Breast epithelium (tissue), 4 donors: ENCODE data around the gene CHRNB2. TPM values are rescaled to one million over a fixed set of nuclear protein-coding genes. Genes with fewer than 3 reads are reported as not detected.
"Not testable (repeated sequence)": the region's sequence is repeated elsewhere in the genome, so short reads cannot be mapped to it uniquely, and the experiment has no call there.

Experiments used
- DNase-seq, 2 donors: peaks; one replicate each; pipeline ENCODE4 v3.0.0-alpha.2; 2019; ENCODE audit warnings: low spot score in 2 of 2
- H3K27ac ChIP-seq, 2 donors: fragments of 200-600 bp; sonication (generic) in 1 of 2; one replicate each; pipeline ENCODE4 v1.5.1; 2016 to 2019; ENCODE audit warnings: mild to moderate bottlenecking in 1 of 2
- H3K27me3 ChIP-seq, 2 donors: fragments of 200-600 bp; sonication (generic) in 1 of 2; one replicate each; pipeline versions ENCODE4 v1.5.1 to v1.6.0; 2017 to 2019; ENCODE audit warnings: control low read depth in 1 of 2, mild to moderate bottlenecking in 1 of 2
- H3K36me3 ChIP-seq: fragments of 200-600 bp; one replicate; pipeline ENCODE4 v1.5.1; 2019
- H3K4me1 ChIP-seq, 2 donors: fragments of 200-600 bp; sonication (generic); one replicate each; pipeline ENCODE4 v1.5.1; 2016 to 2019; ENCODE audit warnings: control low read depth in 1 of 2
- H3K4me3 ChIP-seq, 3 donors: fragments of 200-600 bp; sonication (generic); 1 replicate in 2 of 3; 2 replicates in 1 of 3; pipeline ENCODE4 v1.5.1; 2016 to 2019; ENCODE audit warnings: mild to moderate bottlenecking in 3 of 3, moderate library complexity in 2 of 3
- H3K9me3 ChIP-seq, 2 donors: fragments of 200-600 bp; sonication (generic) in 1 of 2; one replicate each; pipeline ENCODE4 v1.5.1; 2016 to 2019; ENCODE audit warnings: control low read depth in 1 of 2
- CTCF ChIP-seq, 3 donors: fragments of 450-650 bp; IDR thresholded peaks; one replicate each; pipeline ENCODE4 v1.5.1; 2016 to 2017; ENCODE audit warnings: antibody characterized with exemption in 3 of 3, mild to moderate bottlenecking in 3 of 3, moderate library complexity in 3 of 3
- POLR2A ChIP-seq: fragments of 450-650 bp; IDR thresholded peaks from one replicate; pipeline ENCODE4 v1.6.1; 2016; ENCODE audit warnings: antibody characterized with exemption, mild to moderate bottlenecking, moderate library complexity
- POLR2AphosphoS5 ChIP-seq, 3 donors: sonication (generic); formaldehyde crosslinking; IDR thresholded peaks; one replicate each; pipeline ENCODE4 v1.6.1; 2017; ENCODE audit warnings: antibody characterized with exemption in 3 of 3
- intact Hi-C: fragments of 100-400 bp; cut with DNase I; formaldehyde crosslinking; loops from one replicate; pipeline ENCODE4 v1.15.1; 2023; ENCODE audit warnings: low total_unique reads
- total RNA-seq, 3 donors: library from RNA; depleted of rRNA; stranded (reverse); fragments of >200 nt; gene quantifications; one replicate each; pipeline ENCODE4 v1.1.0, GENCODE V29; 2016

CHRNB2 gene
- total RNA-seq, 3 donors from 2014 or later: 0.16 to 1.3 (median 0.73) TPM

- no peak overlapping the region for H3K4me3 ChIP-seq
- intact Hi-C loops: no loop called here
- TF ChIP-seq CTCF (IDR thresholded peaks at IDR 0.05) (no peak), POLR2A (no peak), POLR2AphosphoS5 (IDR thresholded peaks at IDR 0.05) (no peak)
Measured at GRCh38 chr1:154527192-154527591, 40.4 kb upstream of the CHRNB2 start.

DNA sequence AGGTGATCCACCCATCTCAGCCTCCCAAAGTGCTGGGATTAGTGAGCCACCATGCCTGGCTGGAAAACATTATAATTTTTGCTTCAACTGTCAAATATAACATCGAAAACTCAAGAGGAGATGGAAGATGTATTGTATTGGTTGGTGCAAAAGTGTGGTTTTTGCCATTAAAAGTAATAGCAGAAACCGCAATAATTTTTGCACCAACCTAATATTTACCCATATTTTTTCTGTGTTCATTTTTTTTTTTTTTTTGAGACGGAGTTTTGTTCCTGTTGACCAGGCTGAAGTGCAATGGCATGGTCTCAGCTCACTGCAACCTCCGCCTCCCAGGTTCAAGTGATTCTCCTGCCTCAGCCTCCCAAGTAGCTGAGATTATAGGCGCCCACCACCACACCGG is 38.3 kb upstream of the CHRNB2 start:
- Histone ChIP-seq H3K27me3 (no peaks in the 10 kb centered on the region), H3K9me3 (no peaks in the 10 kb centered on the region), H3K4me3 (no peak overlapping the region), H3K36me3 (no peaks in the 10 kb centered on the region), H3K27ac (no peak overlapping the region), H3K4me1 (no peaks in the 10 kb centered on the region)
- DNase-seq: no peak
- intact Hi-C loops: no loop called here
- TF ChIP-seq POLR2AphosphoS5 (IDR thresholded peaks at IDR 0.05) (no peak), CTCF (IDR thresholded peaks at IDR 0.05) (no peak)

More at GRCh38 chr1:154527192-154527591, 40.4 kb upstream of the CHRNB2 start:
- H3K36me3 ChIP-seq: no peaks in the 10 kb centered on the region
- no peaks in the 10 kb centered on the region for H3K4me1 ChIP-seq
- no peak overlapping the region for H3K27ac ChIP-seq
- DNase-seq: no peak
- H3K9me3 ChIP-seq: no peaks in the 10 kb centered on the region
- H3K27me3 ChIP-seq: no peaks in the 10 kb centered on the region

DNA sequence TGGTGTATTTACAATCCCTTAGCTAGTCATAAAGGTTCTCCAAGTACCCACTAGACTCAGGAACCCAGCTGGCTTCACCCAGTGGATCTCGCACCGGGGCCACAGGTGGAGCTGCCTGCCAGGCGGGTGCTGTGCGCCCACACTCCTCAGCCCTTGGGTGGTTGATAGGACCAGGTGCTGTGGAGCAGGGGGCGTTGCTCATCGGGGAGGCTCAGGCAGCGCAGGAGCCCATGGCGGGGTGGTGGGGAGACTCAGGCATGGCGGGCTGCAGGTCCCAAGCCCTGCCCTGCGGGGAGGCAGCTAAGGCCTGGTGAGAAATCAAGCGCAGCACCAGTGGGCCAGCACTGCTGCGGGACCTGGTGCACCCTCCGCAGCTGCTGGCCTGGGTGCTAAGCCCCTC is 35.6 kb upstream of the CHRNB2 start:
- H3K4me1 ChIP-seq, H3K27me3 ChIP-seq, H3K36me3 ChIP-seq, intact Hi-C loops, DNase-seq, H3K4me3 ChIP-seq, H3K27ac ChIP-seq, H3K9me3 ChIP-seq: not testable (repeated sequence)

GRCh38 chr1:154533952-154534844 is 33.4 kb upstream of the CHRNB2 start:
- no peaks in the 10 kb centered on the region for H3K9me3 ChIP-seq
- no peaks in the 10 kb centered on the region for H3K27me3 ChIP-seq
- H3K4me1 ChIP-seq: no peaks in the 10 kb centered on the region
- no peak for DNase-seq
- peak in 2 of 3 donors; percentile 39 to 45 for TF ChIP-seq CTCF (IDR thresholded peaks at IDR 0.05)
- no peak for TF ChIP-seq POLR2AphosphoS5 (IDR thresholded peaks at IDR 0.05)
- TF ChIP-seq POLR2A: no peak
- no peak overlapping the region for H3K4me3 ChIP-seq
- intact Hi-C loops: no loop called here
- no peaks in the 10 kb centered on the region for H3K36me3 ChIP-seq
- H3K27ac ChIP-seq: no peak overlapping the region

- no peak for DNase-seq
- TF ChIP-seq POLR2AphosphoS5 (IDR thresholded peaks at IDR 0.05): no peak
- TF ChIP-seq POLR2A: no peak
- TF ChIP-seq CTCF (IDR thresholded peaks at IDR 0.05): no peak
- Histone ChIP-seq H3K9me3 (no peaks in the 10 kb centered on the region), H3K4me3 (no peak overlapping the region), H3K4me1 (no peaks in the 10 kb centered on the region), H3K27me3 (no peaks in the 10 kb centered on the region), H3K36me3 (no peaks in the 10 kb centered on the region), H3K27ac (no peak overlapping the region)
- intact Hi-C loops: no loop called here
Measured at GRCh38 chr1:154536570-154536969, 31.0 kb upstream of the CHRNB2 start.
